NCI-H2029 (cell line): Measurements from ENCODE around the gene DIAPH2.
"Not testable (repeated sequence)": the region's sequence is repeated elsewhere in the genome, so short reads cannot be mapped to it uniquely, and the experiment has no call there.

ENCODE experiments used
- DNase-seq: peaks from one replicate; lab custom pipeline; 2025; lab: John Stamatoyannopoulos, UW

Gene DIAPH2

GRCh38 chrX:96684339-96685209 lies at the start of gene DIAPH2:
DIAPH2 (plus strand) TSS chrX:96684842.
- DNase-seq, result peak; percentile 51

- no peak for DNase-seq
These were observed 34.6 kb upstream of the DIAPH2 start for GRCh38 chrX:96650023-96650422.

GRCh38 chrX:96655947-96656623 lies 28.6 kb upstream of the DIAPH2 start:
- DNase-seq, result no peak

GRCh38 chrX:96682516-96682915 lies 2.1 kb upstream of the DIAPH2 start:
- no peak for DNase-seq

GRCh38 chrX:96683997-96684338 lies 674 bp upstream of the DIAPH2 start:
- no peak for DNase-seq

GRCh38 chrX:96685210-96686099 lies 813 bp downstream of the DIAPH2 start:
- no peak for DNase-seq

- DNase-seq, result no peak
These were observed 3.1 kb downstream of the DIAPH2 start for GRCh38 chrX:96687776-96688175.

- no peak for DNase-seq
These were observed 4.1 kb downstream of the DIAPH2 start for GRCh38 chrX:96688789-96689188.

- DNase-seq, result no peak
These were observed 5.3 kb downstream of the DIAPH2 start for GRCh38 chrX:96689991-96690390.

- DNase-seq, result no peak
These were observed 7.8 kb downstream of the DIAPH2 start for GRCh38 chrX:96692454-96692853.

- no peak for DNase-seq
These were observed 8.2 kb downstream of the DIAPH2 start for GRCh38 chrX:96692890-96693289.

GRCh38 chrX:96693407-96693806 lies 8.8 kb downstream of the DIAPH2 start:
- DNase-seq, result no peak

GRCh38 chrX:96696462-96696861 lies 11.8 kb downstream of the DIAPH2 start:
- no peak for DNase-seq

- DNase-seq, result no peak
These were observed 16.0 kb downstream of the DIAPH2 start for GRCh38 chrX:96700625-96701024.

GRCh38 chrX:96703379-96703778 lies 18.7 kb downstream of the DIAPH2 start:
- no peak for DNase-seq

GRCh38 chrX:96703816-96704215 lies 19.2 kb downstream of the DIAPH2 start:
- no peak for DNase-seq

GRCh38 chrX:96704629-96705028 lies 20.0 kb downstream of the DIAPH2 start:
- no peak for DNase-seq

GRCh38 chrX:96705905-96706304 lies 21.3 kb downstream of the DIAPH2 start:
- no peak for DNase-seq

- DNase-seq, result no peak
These were observed 23.2 kb downstream of the DIAPH2 start for GRCh38 chrX:96707804-96708203.

- no peak for DNase-seq
These were observed 25.4 kb downstream of the DIAPH2 start for GRCh38 chrX:96710031-96710430.

GRCh38 chrX:96713303-96713702 lies 28.7 kb downstream of the DIAPH2 start:
- no peak for DNase-seq

GRCh38 chrX:96714393-96714792 lies 29.8 kb downstream of the DIAPH2 start:
- not testable (repeated sequence) for DNase-seq
